GM06990 (cell line): ENCODE data around the gene ACSF2.

ENCODE experiments used
- DNase-seq: peaks from one replicate; pipeline ENCODE4 v3.0.0-alpha.2; 2011; ENCODE audit not compliant: insufficient read length; ENCODE audit errors: extremely low read depth
- H3K27me3 ChIP-seq: replicated peaks from 2 replicates; pipeline ENCODE4 v1.6.0; 2011; ENCODE audit warnings: low read length; ENCODE audit not compliant: control insufficient read depth, insufficient read depth
- H3K36me3 ChIP-seq: 2 replicates; pipeline ENCODE4 v1.5.1; 2011; ENCODE audit warnings: low read length; ENCODE audit not compliant: control insufficient read depth, insufficient read depth
- H3K4me3 ChIP-seq: replicated peaks from 2 replicates; pipeline ENCODE4 v1.5.1; 2011; ENCODE audit warnings: low read depth, mild to moderate bottlenecking, control low read depth, low read length
- TF ChIP-seq, protein P1 (sequence below): IDR thresholded peaks from 2 replicates; pipeline ENCODE4 v1.5.1; 2011; ENCODE audit warnings: low read length, control low read depth, mild to moderate bottlenecking, inconsistent platforms; ENCODE audit not compliant: insufficient read depth, poor library complexity, severe bottlenecking

Gene ACSF2

DNA sequence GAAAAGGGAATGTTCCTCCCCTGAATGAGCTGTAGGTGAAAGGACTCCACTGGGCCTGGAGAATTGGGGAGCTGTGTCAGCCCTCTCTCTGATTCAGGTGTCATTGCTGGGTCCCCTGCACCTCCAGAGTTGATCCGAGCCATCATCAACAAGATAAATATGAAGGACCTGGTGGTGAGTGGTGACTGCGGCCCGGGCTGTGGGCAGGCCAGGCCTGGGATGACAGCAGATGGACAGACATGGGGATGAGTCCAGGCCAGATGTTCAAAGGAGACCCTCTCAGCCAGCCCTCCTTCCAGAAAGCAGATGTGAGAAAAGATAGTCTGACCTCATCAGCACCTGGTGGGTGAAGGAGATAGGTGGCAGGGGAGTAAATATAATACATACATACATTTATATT is 38.1 kb downstream of the ACSF2 start:
- DNase-seq: no peak
- no peaks in the 10 kb centered on the region for H3K36me3 ChIP-seq
- H3K4me3 ChIP-seq: no peak overlapping the region
- H3K27me3 ChIP-seq: no peaks in the 10 kb centered on the region
- TF ChIP-seq, protein P1, sequence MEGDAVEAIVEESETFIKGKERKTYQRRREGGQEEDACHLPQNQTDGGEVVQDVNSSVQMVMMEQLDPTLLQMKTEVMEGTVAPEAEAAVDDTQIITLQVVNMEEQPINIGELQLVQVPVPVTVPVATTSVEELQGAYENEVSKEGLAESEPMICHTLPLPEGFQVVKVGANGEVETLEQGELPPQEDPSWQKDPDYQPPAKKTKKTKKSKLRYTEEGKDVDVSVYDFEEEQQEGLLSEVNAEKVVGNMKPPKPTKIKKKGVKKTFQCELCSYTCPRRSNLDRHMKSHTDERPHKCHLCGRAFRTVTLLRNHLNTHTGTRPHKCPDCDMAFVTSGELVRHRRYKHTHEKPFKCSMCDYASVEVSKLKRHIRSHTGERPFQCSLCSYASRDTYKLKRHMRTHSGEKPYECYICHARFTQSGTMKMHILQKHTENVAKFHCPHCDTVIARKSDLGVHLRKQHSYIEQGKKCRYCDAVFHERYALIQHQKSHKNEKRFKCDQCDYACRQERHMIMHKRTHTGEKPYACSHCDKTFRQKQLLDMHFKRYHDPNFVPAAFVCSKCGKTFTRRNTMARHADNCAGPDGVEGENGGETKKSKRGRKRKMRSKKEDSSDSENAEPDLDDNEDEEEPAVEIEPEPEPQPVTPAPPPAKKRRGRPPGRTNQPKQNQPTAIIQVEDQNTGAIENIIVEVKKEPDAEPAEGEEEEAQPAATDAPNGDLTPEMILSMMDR: no peak

DNA sequence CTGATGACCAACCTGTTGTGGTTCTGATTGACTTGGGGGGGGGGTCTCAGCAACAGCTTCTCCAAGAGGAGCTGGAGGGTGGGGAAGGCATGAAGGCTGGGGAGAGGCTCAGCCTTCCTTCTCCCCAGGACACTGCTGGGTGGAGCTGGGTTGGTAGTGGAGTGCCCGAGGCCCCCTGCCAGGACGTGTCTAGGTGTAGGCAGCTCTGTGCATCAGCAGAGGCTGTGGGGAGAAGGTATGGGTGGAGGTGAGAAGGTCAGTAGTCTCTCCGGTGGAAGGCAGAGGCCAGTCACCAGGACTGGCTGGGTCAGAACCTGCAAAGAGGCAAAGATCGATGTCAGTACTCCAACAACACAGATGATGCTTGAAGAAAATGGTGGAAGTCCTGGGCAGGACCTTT is 38.7 kb downstream of the ACSF2 start:
- no peaks in the 10 kb centered on the region for H3K27me3 ChIP-seq
- no peak overlapping the region for H3K4me3 ChIP-seq
- DNase-seq: no peak
- no peaks in the 10 kb centered on the region for H3K36me3 ChIP-seq
- TF ChIP-seq, protein P1: no peak

DNA sequence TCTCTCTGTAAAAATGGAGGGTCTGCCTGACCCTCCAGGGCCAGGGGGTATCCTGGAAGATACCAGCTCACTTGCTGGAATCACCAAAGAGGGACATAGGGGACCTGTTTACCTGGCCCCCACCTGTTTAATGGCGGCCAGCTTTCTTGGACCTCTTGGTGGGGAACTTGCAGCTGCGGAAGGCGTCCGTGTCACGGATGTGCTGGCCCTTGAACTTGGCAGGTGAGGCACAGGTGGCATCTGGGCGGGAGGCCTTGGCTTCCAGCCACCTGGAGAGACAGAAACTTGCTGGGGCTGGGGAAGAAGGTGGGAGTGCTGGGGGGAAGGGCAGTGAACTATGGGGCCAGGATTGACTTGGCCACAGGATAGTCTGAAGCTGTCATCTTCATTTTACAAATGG is 39.2 kb downstream of the ACSF2 start:
- TF ChIP-seq, protein P1: no peak

GRCh38 chr17:50465635-50466034 is 39.6 kb downstream of the ACSF2 start:
- no peak for DNase-seq
- Histone ChIP-seq H3K4me3 (no peak overlapping the region), H3K27me3 (no peaks in the 10 kb centered on the region), H3K36me3 (no peaks in the 10 kb centered on the region)
- TF ChIP-seq, protein P1: no peak

More for the DNA sequence above, 39.2 kb downstream of the ACSF2 start:
- Histone ChIP-seq H3K36me3 (no peaks in the 10 kb centered on the region), H3K4me3 (no peak overlapping the region), H3K27me3 (no peaks in the 10 kb centered on the region)
- no peak for DNase-seq

DNA sequence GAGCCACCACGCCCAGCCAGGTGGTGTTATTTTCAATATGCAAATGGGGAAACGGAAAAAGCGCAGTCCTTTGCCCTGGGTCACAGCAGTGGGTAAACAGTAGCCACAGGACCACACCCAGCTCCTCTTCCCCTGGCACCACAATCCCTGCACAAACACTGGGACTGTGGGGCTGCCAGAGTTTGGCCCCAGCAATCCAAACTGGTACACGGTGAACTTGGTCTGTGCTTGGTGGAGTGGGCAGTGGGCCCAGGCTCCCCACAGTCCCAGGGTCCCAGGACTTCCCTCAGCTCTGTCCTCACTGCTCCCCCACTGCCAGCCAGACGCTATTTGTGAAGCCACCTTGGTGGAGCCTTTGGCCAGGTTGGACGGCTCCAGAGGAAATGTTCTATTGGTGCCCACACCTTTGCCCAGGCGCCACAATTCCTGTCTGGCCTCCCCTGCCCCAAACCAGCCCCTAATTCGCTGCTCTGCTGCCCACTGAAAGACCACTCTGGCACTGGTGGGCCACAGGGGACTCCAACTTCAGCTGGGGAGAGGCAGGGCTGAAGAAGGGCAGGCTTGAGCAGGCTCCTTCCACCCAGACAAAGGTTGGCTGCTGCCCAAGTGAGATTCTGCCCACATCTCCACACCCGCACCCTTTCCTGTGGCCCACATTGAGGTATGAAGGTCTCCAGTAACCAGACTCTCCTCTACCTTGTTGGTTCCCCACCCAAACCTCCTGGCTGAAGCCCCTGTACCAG is 40.5 kb downstream of the ACSF2 start:
- TF ChIP-seq, protein P1: no peak
- no peak for DNase-seq
- Histone ChIP-seq H3K27me3 (no peaks in the 10 kb centered on the region), H3K36me3 (no peaks in the 10 kb centered on the region), H3K4me3 (no peak overlapping the region)
